ENCODE measurements around the gene KLF3. TPM values are rescaled to one million over a fixed set of nuclear protein-coding genes. Genes with fewer than 3 reads are reported as not detected.

KLF3 gene
- total RNA-seq, 1 experiment from 2014 or later: 29.0 TPM

DNA sequence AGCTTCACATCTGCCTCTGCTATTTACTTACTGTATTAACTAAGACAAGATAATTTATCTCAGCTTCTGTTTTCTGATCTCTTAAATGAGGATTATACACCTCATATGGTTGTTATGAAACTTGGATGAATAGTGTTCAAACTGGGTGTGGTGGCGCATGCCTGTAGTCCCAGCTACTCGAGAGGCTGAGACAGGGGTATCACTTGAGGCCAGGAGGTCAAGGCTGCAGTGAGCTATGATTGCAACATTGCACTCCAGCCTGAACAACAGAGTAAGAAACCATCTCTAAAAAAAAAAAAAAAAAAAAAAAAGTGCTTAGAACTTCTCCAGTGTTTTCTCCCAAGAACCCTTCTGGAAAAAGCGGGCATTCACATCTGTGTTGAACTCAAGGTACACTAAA, 19.8 kb upstream of the KLF3 start:
- H3K23ac ChIP-seq (ENCODE audit: insufficient read length, low read depth, low read length): no peak overlapping the region
- H4K8ac ChIP-seq (replicated peaks; ENCODE audit: insufficient read length, low read depth, low read length): no peak overlapping the region
- no peaks in the 10 kb centered on the region for H3K27me3 ChIP-seq (ENCODE audit: insufficient read depth, low read length)
- no peak overlapping the region for H3K18ac ChIP-seq (ENCODE audit: insufficient read length, low read depth, low read length)
- no peak overlapping the region for H2BK15ac ChIP-seq (ENCODE audit: low read depth, low read length)
- H3K27ac Mint-ChIP-seq: no peak overlapping the region
- H3T11ph ChIP-seq (ENCODE audit: low read length): no peak overlapping the region
- H2BK12ac ChIP-seq (ENCODE audit: insufficient read length, low read depth, low read length): no peak overlapping the region
- no peak overlapping the region for H3K56ac ChIP-seq (ENCODE audit: insufficient read length, low read depth, low read length)
- H3K9ac ChIP-seq (ENCODE audit: extremely low read depth, insufficient read length, low read length): no peak overlapping the region
- no CpG with 5 or more reads among the region's 3 CpGs for WGBS (ENCODE audit: extremely low coverage, insufficient read length, low lambda C conversion rate)
- no peaks in the 10 kb centered on the region for H3K9me3 Mint-ChIP-seq
- H2AFZ ChIP-seq (ENCODE audit: low read length): no peak overlapping the region
- no peak overlapping the region for H2BK120ac ChIP-seq (ENCODE audit: low read depth, low read length, poor library complexity, severe bottlenecking)
- no peak overlapping the region for H2AK5ac ChIP-seq (ENCODE audit: insufficient read length, low read length)
- H3K27ac ChIP-seq (ENCODE audit: insufficient read length, low read depth, low read length): no peak overlapping the region
- H4K91ac ChIP-seq (ENCODE audit: insufficient read length, low read depth, low read length): no peak overlapping the region
- no peak overlapping the region for H2BK20ac ChIP-seq (ENCODE audit: low read depth, low read length, poor library complexity, severe bottlenecking)
- H3K36me3 Mint-ChIP-seq (ENCODE audit: insufficient read depth in 1 of 3, low read depth in 3 of 3): 0 out of 7 replicates have a peak, but pooled peaks cover 0 to 2% (median 0%) of the 10 kb centered on the region in 3 experiments
- no peak overlapping the region for H2BK5ac ChIP-seq (ENCODE audit: insufficient read length, low read length)
- H4K20me1 ChIP-seq (ENCODE audit: control insufficient read depth, insufficient read depth, insufficient read length): no peaks in the 10 kb centered on the region
- no peak overlapping the region for H4K5ac ChIP-seq (ENCODE audit: insufficient read length, low read depth, low read length)
- H3K79me2 ChIP-seq (ENCODE audit: insufficient read depth, low read length): no peaks in the 10 kb centered on the region
- no peak overlapping the region for H3K4me2 ChIP-seq (ENCODE audit: insufficient read depth, insufficient read length, low read length)
- H3K4me3 Mint-ChIP-seq: no peak overlapping the region
- no peak overlapping the region for H3K14ac ChIP-seq (ENCODE audit: insufficient read depth, low read length)
- H3K79me1 ChIP-seq (ENCODE audit: insufficient read depth, low read depth, low read length, poor library complexity, severe bottlenecking): no peaks in the 10 kb centered on the region
- H3K23me2 ChIP-seq (ENCODE audit: insufficient read length, low read depth, low read length, poor library complexity, severe bottlenecking): no peaks in the 10 kb centered on the region
- no peaks in the 10 kb centered on the region for H3K9me3 ChIP-seq (ENCODE audit: control insufficient read depth, low read depth, low read length)
- H3K4me1 ChIP-seq (ENCODE audit: insufficient read depth, low read length): no peaks in the 10 kb centered on the region
- DNase-seq: no peak
- no peaks in the 10 kb centered on the region for H3K4me1 Mint-ChIP-seq
- H3K27me3 Mint-ChIP-seq (ENCODE audit: low read depth): no peaks in the 10 kb centered on the region; the same call in 1 of the 2 replicates
- TF ChIP-seq, protein P1, sequence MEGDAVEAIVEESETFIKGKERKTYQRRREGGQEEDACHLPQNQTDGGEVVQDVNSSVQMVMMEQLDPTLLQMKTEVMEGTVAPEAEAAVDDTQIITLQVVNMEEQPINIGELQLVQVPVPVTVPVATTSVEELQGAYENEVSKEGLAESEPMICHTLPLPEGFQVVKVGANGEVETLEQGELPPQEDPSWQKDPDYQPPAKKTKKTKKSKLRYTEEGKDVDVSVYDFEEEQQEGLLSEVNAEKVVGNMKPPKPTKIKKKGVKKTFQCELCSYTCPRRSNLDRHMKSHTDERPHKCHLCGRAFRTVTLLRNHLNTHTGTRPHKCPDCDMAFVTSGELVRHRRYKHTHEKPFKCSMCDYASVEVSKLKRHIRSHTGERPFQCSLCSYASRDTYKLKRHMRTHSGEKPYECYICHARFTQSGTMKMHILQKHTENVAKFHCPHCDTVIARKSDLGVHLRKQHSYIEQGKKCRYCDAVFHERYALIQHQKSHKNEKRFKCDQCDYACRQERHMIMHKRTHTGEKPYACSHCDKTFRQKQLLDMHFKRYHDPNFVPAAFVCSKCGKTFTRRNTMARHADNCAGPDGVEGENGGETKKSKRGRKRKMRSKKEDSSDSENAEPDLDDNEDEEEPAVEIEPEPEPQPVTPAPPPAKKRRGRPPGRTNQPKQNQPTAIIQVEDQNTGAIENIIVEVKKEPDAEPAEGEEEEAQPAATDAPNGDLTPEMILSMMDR (conservative IDR thresholded peaks at IDR 0.05): no peak
- no peak overlapping the region for H3K4ac ChIP-seq (ENCODE audit: low read depth, low read length)
